GM10266 (cell line): ENCODE measurements around the gene SCTR.

Source experiments
- DNase-seq: peaks from one replicate; pipeline ENCODE4 v3.0.0; 2012; ENCODE audit errors: extremely low spot score
- CTCF ChIP-seq: IDR thresholded peaks from 2 replicates; pipeline ENCODE4 v1.5.1; 2012; ENCODE audit warnings: mild to moderate bottlenecking, low read depth; ENCODE audit not compliant: control insufficient read depth, insufficient read depth; ENCODE audit errors: missing control alignments

Gene SCTR

GRCh38 chr2:119419803-119420508 lies 104.3 kb downstream of the SCTR start:
- TF ChIP-seq CTCF, result no peak
- DNase-seq, result no peak

- TF ChIP-seq CTCF, result no peak
- DNase-seq, result no peak
Measured at GRCh38 chr2:119419065-119419464, 105.2 kb downstream of the SCTR start.

GRCh38 chr2:119417908-119418307 lies 106.4 kb downstream of the SCTR start:
- DNase-seq, result no peak
- no peak for TF ChIP-seq CTCF

- no peak for TF ChIP-seq CTCF
- DNase-seq, result no peak
Measured at GRCh38 chr2:119416299-119416923, 107.9 kb downstream of the SCTR start.

- no peak for DNase-seq
- no peak for TF ChIP-seq CTCF
Measured at GRCh38 chr2:119415630-119416029, 108.7 kb downstream of the SCTR start.

GRCh38 chr2:119414894-119415293 lies 109.4 kb downstream of the SCTR start:
- DNase-seq, result no peak
- no peak for TF ChIP-seq CTCF

GRCh38 chr2:119409506-119409905 lies 114.8 kb downstream of the SCTR start:
- DNase-seq, result no peak
- TF ChIP-seq CTCF, result no peak
